ENCODE results near the gene FBLN2. TPM values are rescaled to one million over a fixed set of nuclear protein-coding genes. Genes with fewer than 3 reads are reported as not detected.

Gene FBLN2
- total and polyA plus RNA-seq, 8 donors, result 27.5 to 96.6 (median 40.6) TPM

GRCh38 chr3:13565581-13566452, 16.9 kb downstream of the FBLN2 start:
- Histone ChIP-seq H3K4me1 (peaks cover 0 to 3% of the 10 kb centered on the region in 2 donors), H3K4me3 (no peak overlapping the region), H3K36me3 (no peaks in the 10 kb centered on the region), H3K27ac (no peak overlapping the region), H3K27me3 (no peaks in the 10 kb centered on the region), H3K9me3 (no peaks in the 10 kb centered on the region)
- DNase-seq (no peak), ATAC-seq (no peak)
- TF ChIP-seq, protein P1, sequence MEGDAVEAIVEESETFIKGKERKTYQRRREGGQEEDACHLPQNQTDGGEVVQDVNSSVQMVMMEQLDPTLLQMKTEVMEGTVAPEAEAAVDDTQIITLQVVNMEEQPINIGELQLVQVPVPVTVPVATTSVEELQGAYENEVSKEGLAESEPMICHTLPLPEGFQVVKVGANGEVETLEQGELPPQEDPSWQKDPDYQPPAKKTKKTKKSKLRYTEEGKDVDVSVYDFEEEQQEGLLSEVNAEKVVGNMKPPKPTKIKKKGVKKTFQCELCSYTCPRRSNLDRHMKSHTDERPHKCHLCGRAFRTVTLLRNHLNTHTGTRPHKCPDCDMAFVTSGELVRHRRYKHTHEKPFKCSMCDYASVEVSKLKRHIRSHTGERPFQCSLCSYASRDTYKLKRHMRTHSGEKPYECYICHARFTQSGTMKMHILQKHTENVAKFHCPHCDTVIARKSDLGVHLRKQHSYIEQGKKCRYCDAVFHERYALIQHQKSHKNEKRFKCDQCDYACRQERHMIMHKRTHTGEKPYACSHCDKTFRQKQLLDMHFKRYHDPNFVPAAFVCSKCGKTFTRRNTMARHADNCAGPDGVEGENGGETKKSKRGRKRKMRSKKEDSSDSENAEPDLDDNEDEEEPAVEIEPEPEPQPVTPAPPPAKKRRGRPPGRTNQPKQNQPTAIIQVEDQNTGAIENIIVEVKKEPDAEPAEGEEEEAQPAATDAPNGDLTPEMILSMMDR (IDR thresholded peaks at IDR 0.05), result no peak
- intact Hi-C loops (cut with DNase I), result no loop called here

DNA sequence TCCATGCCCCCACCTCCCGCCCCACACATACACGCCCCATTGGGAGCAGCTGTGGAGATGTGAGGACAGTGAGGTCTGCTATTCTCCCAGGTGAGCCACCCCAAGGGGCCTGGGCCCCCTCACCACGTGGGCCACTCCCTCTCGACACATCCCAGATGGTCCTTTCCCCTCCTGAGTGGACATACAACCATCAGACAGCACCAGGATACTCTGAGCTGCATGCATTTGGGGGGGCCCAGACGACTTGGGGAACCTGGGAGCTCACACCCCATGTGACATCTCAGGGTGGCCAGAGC, 17.5 kb downstream of the FBLN2 start:
- Histone ChIP-seq H3K9me3 (no peaks in the 10 kb centered on the region), H3K4me3 (no peak overlapping the region), H3K27me3 (no peaks in the 10 kb centered on the region), H3K4me1 (peaks cover 0 to 3% of the 10 kb centered on the region in 2 donors), H3K36me3 (no peaks in the 10 kb centered on the region), H3K27ac (no peak overlapping the region)
- TF ChIP-seq, protein P1 (IDR thresholded peaks at IDR 0.05), result no peak
- intact Hi-C loops (cut with DNase I), result no loop called here
- ATAC-seq (no peak), DNase-seq (no peak)

GRCh38 chr3:13566769-13567310, 17.9 kb downstream of the FBLN2 start:
- no peak for ATAC-seq
- Histone ChIP-seq H3K4me3 (no peak overlapping the region), H3K36me3 (no peaks in the 10 kb centered on the region), H3K27me3 (no peaks in the 10 kb centered on the region), H3K4me1 (peaks cover 0 to 3% of the 10 kb centered on the region in 2 donors), H3K9me3 (no peaks in the 10 kb centered on the region), H3K27ac (no peak overlapping the region)
- no peak for DNase-seq
- TF ChIP-seq, protein P1 (IDR thresholded peaks at IDR 0.05), result no peak
- intact Hi-C loops (cut with DNase I), result no loop called here

- intact Hi-C loops (cut with DNase I), result no loop called here
- Histone ChIP-seq H3K27me3 (peaks cover 0 to 5% of the 10 kb centered on the region in 2 donors), H3K4me3 (no peak overlapping the region), H3K27ac (no peak overlapping the region), H3K4me1 (no peaks in the 10 kb centered on the region), H3K9me3 (no peaks in the 10 kb centered on the region), H3K36me3 (no peaks in the 10 kb centered on the region)
- TF ChIP-seq, protein P1 (IDR thresholded peaks at IDR 0.05), result no peak
- DNase-seq, result peak in 1 of 4 donors; percentile 63
- ATAC-seq, result no peak
Observed at GRCh38 chr3:13567684-13568514, 19.0 kb downstream of the FBLN2 start.

DNA sequence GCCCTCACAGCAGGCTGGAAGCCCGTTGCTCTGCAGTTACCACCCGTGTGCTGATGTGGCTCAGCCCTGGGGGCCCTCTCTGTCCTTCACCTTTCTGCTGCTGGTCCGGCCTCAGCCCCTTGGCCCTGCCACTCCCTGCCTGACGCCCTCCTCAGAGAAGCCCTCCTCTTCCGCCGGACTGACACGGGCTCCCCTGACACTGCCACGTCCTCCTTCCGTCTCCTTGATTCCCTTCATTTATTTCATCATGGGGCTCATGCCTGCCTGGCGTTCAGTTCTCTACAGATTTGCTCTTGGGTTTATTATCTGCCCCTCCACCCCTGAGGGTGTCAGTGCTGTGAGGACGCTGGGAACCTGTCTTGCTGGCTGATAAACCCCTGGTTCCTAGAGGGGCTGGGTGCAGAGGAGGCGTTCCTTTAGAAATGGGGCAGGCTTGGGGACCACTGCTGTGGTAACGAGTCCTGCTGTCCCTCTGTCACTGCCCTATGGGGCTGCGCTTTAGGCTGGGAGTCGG, 19.6 kb downstream of the FBLN2 start:
- no peak overlapping the region for H3K4me3 ChIP-seq
- no peaks in the 10 kb centered on the region for H3K36me3 ChIP-seq
- ATAC-seq (no peak), DNase-seq (peak in 1 of 4 donors; percentile 51)
- no peaks in the 10 kb centered on the region for H3K4me1 ChIP-seq
- peaks cover 0 to 5% of the 10 kb centered on the region in 2 donors for H3K27me3 ChIP-seq
- intact Hi-C loops (cut with DNase I), result no loop called here
- H3K9me3 ChIP-seq, result no peaks in the 10 kb centered on the region
- H3K27ac ChIP-seq, result no peak overlapping the region
- TF ChIP-seq, protein P1 (IDR thresholded peaks at IDR 0.05), result no peak

All from left lung (tissue), 10 donors.